NAMALWA (cell line): ENCODE measurements around the gene GFOD2.

Experiments
- DNase-seq: peaks from one replicate; pipeline ENCODE4 v3.0.0-alpha.2; 2015; ENCODE audit warnings: low spot score

Gene GFOD2

GRCh38 chr16:67731753-67732095 is 12.6 kb upstream of the GFOD2 start:
- DNase-seq, result no peak

- no peak for DNase-seq
Measured at GRCh38 chr16:67731071-67731752, 12.1 kb upstream of the GFOD2 start.

- DNase-seq, result no peak
Measured at GRCh38 chr16:67730326-67730725, 11.2 kb upstream of the GFOD2 start.

GRCh38 chr16:67729636-67730248 is 10.6 kb upstream of the GFOD2 start:
- no peak for DNase-seq

- DNase-seq, result no peak
Measured at GRCh38 chr16:67727521-67728485, 8.7 kb upstream of the GFOD2 start.

GRCh38 chr16:67726106-67727034 is 7.3 kb upstream of the GFOD2 start:
- DNase-seq, result no peak

GRCh38 chr16:67723911-67724305 is 4.8 kb upstream of the GFOD2 start:
- no peak for DNase-seq

- DNase-seq, result no peak
Measured at GRCh38 chr16:67723151-67723910, 4.2 kb upstream of the GFOD2 start.

GRCh38 chr16:67720236-67720635 is 1.1 kb upstream of the GFOD2 start:
- DNase-seq, result peak; percentile 16

- no peak for DNase-seq
Measured at GRCh38 chr16:67719778-67720144, 645 bp upstream of the GFOD2 start.

- peak; percentile 33 for DNase-seq
Measured at GRCh38 chr16:67718668-67719047, 458 bp downstream of the GFOD2 start.

- DNase-seq, result no peak
Measured at GRCh38 chr16:67716097-67716496, 3.0 kb downstream of the GFOD2 start.

GRCh38 chr16:67714522-67714921 is 4.6 kb downstream of the GFOD2 start:
- DNase-seq, result no peak

- DNase-seq, result no peak
Measured at GRCh38 chr16:67713647-67714273, 5.4 kb downstream of the GFOD2 start.

GRCh38 chr16:67710607-67711006 is 8.5 kb downstream of the GFOD2 start:
- DNase-seq, result no peak

- DNase-seq, result no peak
Measured at GRCh38 chr16:67709050-67709449, 10.1 kb downstream of the GFOD2 start.

- DNase-seq, result no peak
Measured at GRCh38 chr16:67708368-67708771, 10.7 kb downstream of the GFOD2 start.

GRCh38 chr16:67707790-67708189 is 11.3 kb downstream of the GFOD2 start:
- DNase-seq, result no peak

GRCh38 chr16:67707210-67707609 is 11.9 kb downstream of the GFOD2 start:
- no peak for DNase-seq

- no peak for DNase-seq
Measured at GRCh38 chr16:67704110-67704509, 15.0 kb downstream of the GFOD2 start.

GRCh38 chr16:67703626-67704025 is 15.5 kb downstream of the GFOD2 start:
- DNase-seq, result no peak
